Lung (tissue), 12 donors: ENCODE measurements around the gene ENTPD7. TPM values are rescaled to one million over a fixed set of nuclear protein-coding genes. Genes with fewer than 3 reads are reported as not detected.
A peak's percentile ranks its signal among the peaks of the same experiment; 100 is the strongest.
"Not testable (repeated sequence)": the region's sequence is repeated elsewhere in the genome, so short reads cannot be mapped to it uniquely, and the experiment has no call there.

ENCODE experiments used
- ATAC-seq: fragments of 200-7000 bp; cut with Tn5 transposase; one replicate; pipeline ENCODE4 v1.9.1; 2020; ENCODE audit warnings: moderate number of reproducible peaks; ENCODE audit not compliant: insufficient read depth, low FRiP score
- DNase-seq, 3 donors: peaks; one replicate each; pipeline ENCODE4 v3.0.0-alpha.2; 2013 to 2017
- H3K27ac ChIP-seq, 2 donors: one replicate each; pipeline ENCODE4 v1.5.1; 2013; ENCODE audit warnings: mild to moderate bottlenecking in 2 of 2, moderate library complexity in 2 of 2, control low read depth in 1 of 2, inconsistent platforms in 1 of 2, low read depth in 1 of 2, low read length in 1 of 2
- H3K27me3 ChIP-seq, 3 donors: one replicate each; pipeline ENCODE4 v1.5.1; 2013; ENCODE audit warnings: low read length in 2 of 3; ENCODE audit not compliant: control insufficient read depth in 3 of 3, insufficient read depth in 3 of 3
- H3K36me3 ChIP-seq, 4 donors: one replicate each; pipeline ENCODE4 v1.5.1; 2013; ENCODE audit warnings: low read length in 4 of 4, mild to moderate bottlenecking in 1 of 4, moderate library complexity in 1 of 4; ENCODE audit not compliant: control insufficient read depth in 4 of 4, insufficient read depth in 4 of 4
- H3K4me1 ChIP-seq, 5 donors: one replicate each; pipeline ENCODE4 v1.5.1; 2013; ENCODE audit warnings: low read length in 5 of 5, mild to moderate bottlenecking in 2 of 5, moderate library complexity in 1 of 5; ENCODE audit not compliant: control insufficient read depth in 5 of 5, insufficient read depth in 5 of 5
- H3K4me3 ChIP-seq: one replicate; pipeline ENCODE4 v1.5.1; 2013; ENCODE audit warnings: mild to moderate bottlenecking, control low read depth, moderate library complexity
- H3K9ac ChIP-seq, 2 donors: one replicate each; pipeline ENCODE4 v1.5.1; 2013; ENCODE audit warnings: low read length in 2 of 2, control low read depth in 1 of 2; ENCODE audit not compliant: insufficient read depth in 1 of 2
- H3K9me3 ChIP-seq, 4 donors: one replicate each; pipeline ENCODE4 v1.5.1; 2013; ENCODE audit warnings: low read length in 3 of 4, mild to moderate bottlenecking in 1 of 4, moderate library complexity in 1 of 4; ENCODE audit not compliant: control insufficient read depth in 4 of 4, insufficient read depth in 3 of 4
- CTCF ChIP-seq: IDR thresholded peaks from 2 replicates; pipeline ENCODE4 v1.5.1; 2012; ENCODE audit warnings: mild to moderate bottlenecking; ENCODE audit errors: control extremely low read depth, extremely low read depth
- WGBS, 2 donors: extraction: QIAGEN DNeasy Blood & Tissue Kit; methylation state at CpG; one replicate each; pipeline ENCODE4 v1.1.7; 2013; 5-methylcytosine and 5-hydroxymethylcytosine counted together
- polyA plus RNA-seq, 2 donors: library from polyadenylated mRNA; stranded (reverse); fragments of 200-250 nt; gene quantifications; one replicate each; pipeline ENCODE4 v1.2.1, GENCODE V29; 2013
- total RNA-seq, 2 donors: library from RNA; depleted of rRNA in 1 of 2; stranded (reverse); fragments of >200 nt in 1 of 2; gene quantifications; one replicate each; pipeline ENCODE4 v1.2.1, GENCODE V29; 2014 to 2021
- donor health status: control.
- donor health status: control.
- donor health status: Bipolar disorder and iron deficiency.
- donor health status: healthy.
- donor health status: DM: yes; HTN: yes; CAD: no.

The ENTPD7 gene
- total and polyA plus RNA-seq, 4 donors = 1.0 to 14.6 (median 10.6) TPM

DNA sequence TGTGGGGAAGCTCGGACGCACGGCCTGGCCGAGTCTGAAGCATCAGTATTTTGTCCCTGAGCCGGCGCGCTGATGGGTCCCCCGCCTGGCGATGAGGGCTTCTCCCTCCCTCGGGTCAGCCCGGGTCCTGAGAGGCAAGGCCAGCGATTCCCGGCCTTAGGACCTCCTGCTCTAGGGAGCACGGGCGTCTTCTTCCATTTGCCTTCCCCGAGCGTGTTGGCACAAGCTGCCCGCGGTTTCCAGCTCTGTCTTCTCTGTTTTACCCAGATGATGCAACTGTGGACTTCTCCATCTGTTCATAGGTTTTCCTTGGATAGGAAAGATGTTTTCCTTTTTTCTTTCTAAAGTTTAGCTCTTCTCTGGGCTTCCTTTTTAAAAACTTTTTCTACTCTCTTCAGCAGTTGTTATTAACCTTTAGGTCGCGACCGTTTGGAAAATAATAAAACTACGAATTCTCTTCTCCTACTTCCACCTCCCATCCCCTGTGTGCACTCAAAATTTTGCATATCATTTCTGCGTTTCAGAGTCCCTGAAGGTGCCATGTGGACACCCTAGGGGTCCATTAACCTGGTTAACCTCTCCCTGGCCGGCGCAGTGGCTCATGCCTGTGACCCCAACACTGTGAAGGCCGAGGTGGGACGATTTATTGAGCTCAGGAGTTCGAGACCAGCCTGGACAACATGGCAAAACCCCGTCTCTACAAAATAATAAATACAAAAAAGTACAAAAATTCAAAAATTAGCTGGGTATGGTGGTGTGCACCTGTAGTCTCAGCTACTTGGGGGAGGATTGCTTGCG, 37.7 kb upstream of the ENTPD7 start:
- peaks cover 8 to 33% (median 13%) of the 10 kb centered on the region in 5 donors for H3K4me1 ChIP-seq
- TF ChIP-seq CTCF = no peak
- no peak for DNase-seq

GRCh38 chr10:99623919-99624318, 35.4 kb upstream of the ENTPD7 start:
- DNase-seq (no peak), ATAC-seq (no peak)
- H3K27me3 ChIP-seq = no peaks in the 10 kb centered on the region
- no peak overlapping the region for H3K4me3 ChIP-seq
- no peak for TF ChIP-seq CTCF
- no peak overlapping the region for H3K27ac ChIP-seq
- H3K9ac ChIP-seq = no peak overlapping the region
- peaks cover 3 to 12% (median 5%) of the 10 kb centered on the region in 5 donors for H3K4me1 ChIP-seq
- H3K36me3 ChIP-seq = no peaks in the 10 kb centered on the region
- H3K9me3 ChIP-seq = no peaks in the 10 kb centered on the region

More for the DNA sequence above, 37.7 kb upstream of the ENTPD7 start:
- H3K9me3 ChIP-seq = no peaks in the 10 kb centered on the region
- ATAC-seq = peak; percentile 8
- no peaks in the 10 kb centered on the region for H3K36me3 ChIP-seq
- no peaks in the 10 kb centered on the region for H3K27me3 ChIP-seq
- peak overlapping the region; percentile 71 for H3K4me3 ChIP-seq
- WGBS, 2 donors = 16 to 18% methylated on average over 31 of the region's 31 CpGs
- H3K27ac ChIP-seq = peak overlapping the region; percentile 95 to 100
- H3K9ac ChIP-seq = peak overlapping the region; percentile 65 to 67

DNA sequence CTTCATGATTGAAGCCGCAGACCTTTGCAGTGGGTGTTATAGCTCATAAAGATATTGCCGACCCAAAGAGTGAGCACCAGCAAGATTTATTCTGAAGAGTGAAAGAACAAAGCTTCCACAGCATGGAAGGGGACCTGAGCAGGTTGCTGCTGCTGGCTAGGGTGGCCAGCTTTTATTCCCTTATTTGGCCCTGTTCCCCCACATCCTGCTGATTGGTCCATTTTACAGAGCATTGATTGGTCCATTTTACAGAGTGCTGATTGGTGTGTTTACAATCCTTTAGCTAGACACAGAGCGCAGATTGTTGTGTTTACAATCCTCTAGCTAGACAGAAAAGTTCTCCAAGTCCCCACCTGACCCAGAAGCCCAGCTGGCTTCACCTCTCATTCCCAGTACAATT, 34.2 kb upstream of the ENTPD7 start:
- H3K36me3 ChIP-seq, H3K4me1 ChIP-seq, H3K9ac ChIP-seq, H3K9me3 ChIP-seq, DNase-seq, ATAC-seq, H3K27ac ChIP-seq, H3K27me3 ChIP-seq, H3K4me3 ChIP-seq: not testable (repeated sequence)
- WGBS, 2 donors = 65 to 97% methylated on average over 3 of the region's 3 CpGs

GRCh38 chr10:99628923-99629624, 30.2 kb upstream of the ENTPD7 start:
- no peak for TF ChIP-seq CTCF
- ATAC-seq (no peak), DNase-seq (no peak)
- H3K4me3 ChIP-seq = no peak overlapping the region
- WGBS, 2 donors = 76 to 91% methylated on average over 1 of the region's 1 CpG
- no peaks in the 10 kb centered on the region for H3K9me3 ChIP-seq
- no peak overlapping the region for H3K27ac ChIP-seq
- H3K9ac ChIP-seq = no peak overlapping the region
- H3K4me1 ChIP-seq = no peaks in the 10 kb centered on the region
- H3K27me3 ChIP-seq = no peaks in the 10 kb centered on the region
- no peaks in the 10 kb centered on the region for H3K36me3 ChIP-seq
